ENCODE results near the gene ATXN7L1.

- TF ChIP-seq CTCF (IDR thresholded peaks at IDR 0.05) (no peak), CDX4 (CRISPR knock-in tag; IDR thresholded peaks at IDR 0.05; ENCODE audit: borderline replicate concordance) (no peak), MAX (CRISPR knock-in tag; IDR thresholded peaks at IDR 0.05) (no peak), ETV6 (CRISPR knock-in tag; IDR thresholded peaks at IDR 0.05) (no peak), E2F5 (CRISPR knock-in tag; IDR thresholded peaks at IDR 0.05) (no peak), IRF2 (CRISPR knock-in tag; IDR thresholded peaks at IDR 0.05; ENCODE audit: borderline replicate concordance, low read depth) (no peak), ZNF423 (CRISPR knock-in tag; IDR thresholded peaks at IDR 0.05) (no peak), STAT6 (CRISPR knock-in tag; conservative IDR thresholded peaks at IDR 0.05; ENCODE audit: low read depth) (no peak), AFF4 (CRISPR knock-in tag; IDR thresholded peaks at IDR 0.05; ENCODE audit: borderline replicate concordance) (no peak), E2F1 (CRISPR knock-in tag; IDR thresholded peaks at IDR 0.05) (no peak)
Measured at GRCh38 chr7:105610165-105610930, 266.1 kb downstream of the ATXN7L1 start.
